ENCODE data around the gene TPSD1. TPM values are rescaled to one million over a fixed set of nuclear protein-coding genes. Genes with fewer than 3 reads are reported as not detected.

The TPSD1 gene
- total RNA-seq, 4 donors from 2014 or later, result 0.52 to 2.8 TPM; not detected in 2

DNA sequence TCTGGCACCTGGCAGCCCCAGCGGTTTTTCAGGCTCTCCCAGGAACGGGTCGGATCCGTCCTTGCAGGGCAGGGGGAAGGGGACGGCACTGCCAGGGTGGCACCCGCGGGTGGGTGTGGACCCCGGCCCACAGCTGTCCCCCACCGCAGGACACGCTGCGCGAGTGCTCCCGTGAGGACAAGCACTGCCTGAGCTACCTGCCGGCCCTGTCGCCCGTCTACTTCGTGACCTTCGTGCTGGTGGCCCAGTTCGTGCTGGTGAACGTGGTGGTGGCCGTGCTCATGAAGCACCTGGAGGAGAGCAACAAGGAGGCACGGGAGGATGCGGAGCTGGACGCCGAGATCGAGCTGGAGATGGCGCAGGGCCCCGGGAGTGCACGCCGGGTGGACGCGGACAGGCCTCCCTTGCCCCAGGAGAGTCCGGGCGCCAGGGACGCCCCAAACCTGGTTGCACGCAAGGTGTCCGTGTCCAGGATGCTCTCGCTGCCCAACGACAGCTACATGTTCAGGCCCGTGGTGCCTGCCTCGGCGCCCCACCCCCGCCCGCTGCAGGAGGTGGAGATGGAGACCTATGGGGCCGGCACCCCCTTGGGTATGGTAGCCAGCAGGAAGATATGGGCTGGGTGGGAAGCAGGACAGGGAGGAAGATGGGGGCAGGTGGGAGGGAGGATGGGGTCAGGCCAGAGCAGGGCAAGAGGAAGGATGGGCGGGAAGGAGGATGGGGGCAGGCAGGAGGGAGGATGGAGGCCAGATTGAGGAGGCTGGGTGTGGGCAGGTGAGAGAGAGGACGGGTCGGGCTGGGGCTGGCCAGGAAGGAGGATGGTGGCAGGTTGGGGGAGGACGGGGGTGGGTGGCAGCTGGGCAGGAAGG is 37.6 kb upstream of the TPSD1 start:
- TF ChIP-seq, protein P1, sequence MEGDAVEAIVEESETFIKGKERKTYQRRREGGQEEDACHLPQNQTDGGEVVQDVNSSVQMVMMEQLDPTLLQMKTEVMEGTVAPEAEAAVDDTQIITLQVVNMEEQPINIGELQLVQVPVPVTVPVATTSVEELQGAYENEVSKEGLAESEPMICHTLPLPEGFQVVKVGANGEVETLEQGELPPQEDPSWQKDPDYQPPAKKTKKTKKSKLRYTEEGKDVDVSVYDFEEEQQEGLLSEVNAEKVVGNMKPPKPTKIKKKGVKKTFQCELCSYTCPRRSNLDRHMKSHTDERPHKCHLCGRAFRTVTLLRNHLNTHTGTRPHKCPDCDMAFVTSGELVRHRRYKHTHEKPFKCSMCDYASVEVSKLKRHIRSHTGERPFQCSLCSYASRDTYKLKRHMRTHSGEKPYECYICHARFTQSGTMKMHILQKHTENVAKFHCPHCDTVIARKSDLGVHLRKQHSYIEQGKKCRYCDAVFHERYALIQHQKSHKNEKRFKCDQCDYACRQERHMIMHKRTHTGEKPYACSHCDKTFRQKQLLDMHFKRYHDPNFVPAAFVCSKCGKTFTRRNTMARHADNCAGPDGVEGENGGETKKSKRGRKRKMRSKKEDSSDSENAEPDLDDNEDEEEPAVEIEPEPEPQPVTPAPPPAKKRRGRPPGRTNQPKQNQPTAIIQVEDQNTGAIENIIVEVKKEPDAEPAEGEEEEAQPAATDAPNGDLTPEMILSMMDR (IDR thresholded peaks at IDR 0.05), result no peak
- no peak for TF ChIP-seq POLR2A (IDR thresholded peaks at IDR 0.05)
- H3K27ac ChIP-seq, result no peak overlapping the region
- no peaks in the 10 kb centered on the region for H3K4me1 ChIP-seq
- intact Hi-C loops (cut with DNase I; ENCODE audit: low total_unique reads), result no loop called here
- H3K36me3 ChIP-seq, result no peaks in the 10 kb centered on the region
- no peaks in the 10 kb centered on the region for H3K27me3 ChIP-seq
- no peak for DNase-seq
- H3K4me3 ChIP-seq, result no peak overlapping the region
- H3K9me3 ChIP-seq, result no peaks in the 10 kb centered on the region

DNA sequence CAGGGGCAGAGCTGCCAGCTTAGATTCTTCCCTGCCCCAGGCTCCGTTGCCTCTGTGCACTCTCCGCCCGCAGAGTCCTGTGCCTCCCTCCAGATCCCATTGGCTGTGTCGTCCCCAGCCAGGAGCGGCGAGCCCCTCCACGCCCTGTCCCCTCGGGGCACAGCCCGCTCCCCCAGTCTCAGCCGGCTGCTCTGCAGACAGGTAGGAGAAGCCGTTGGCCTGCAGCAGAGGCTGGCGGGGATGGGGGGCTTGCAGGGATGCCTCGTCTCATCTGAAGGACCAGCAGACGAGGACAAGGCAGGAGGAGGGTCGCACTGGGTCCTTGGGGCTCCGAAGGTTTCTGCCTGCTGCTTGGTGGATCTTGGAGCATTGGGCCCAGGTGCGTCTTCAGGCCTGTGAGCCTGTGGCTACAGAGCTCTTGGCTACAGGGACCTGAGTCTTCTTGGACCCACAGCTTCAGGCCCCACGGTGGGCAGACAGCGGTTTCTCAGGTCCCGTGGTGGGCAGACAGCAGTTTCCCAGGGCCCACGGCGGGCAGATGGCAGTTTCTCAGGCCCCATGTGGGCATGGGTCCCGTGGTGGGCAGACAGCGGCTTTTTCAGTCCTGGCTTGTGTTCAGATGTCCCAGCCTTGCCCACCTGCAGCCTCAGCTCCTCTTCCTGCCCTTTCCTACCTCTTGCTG is 36.8 kb upstream of the TPSD1 start:
- H3K27me3 ChIP-seq, result no peaks in the 10 kb centered on the region
- no peak overlapping the region for H3K27ac ChIP-seq
- H3K4me3 ChIP-seq, result no peak overlapping the region
- no peaks in the 10 kb centered on the region for H3K4me1 ChIP-seq
- no peaks in the 10 kb centered on the region for H3K9me3 ChIP-seq
- no peaks in the 10 kb centered on the region for H3K36me3 ChIP-seq
- no peak for TF ChIP-seq POLR2A (IDR thresholded peaks at IDR 0.05)
- TF ChIP-seq, protein P1 (IDR thresholded peaks at IDR 0.05), result no peak
- no peak for DNase-seq
- intact Hi-C loops (cut with DNase I; ENCODE audit: low total_unique reads), result no loop called here

DNA sequence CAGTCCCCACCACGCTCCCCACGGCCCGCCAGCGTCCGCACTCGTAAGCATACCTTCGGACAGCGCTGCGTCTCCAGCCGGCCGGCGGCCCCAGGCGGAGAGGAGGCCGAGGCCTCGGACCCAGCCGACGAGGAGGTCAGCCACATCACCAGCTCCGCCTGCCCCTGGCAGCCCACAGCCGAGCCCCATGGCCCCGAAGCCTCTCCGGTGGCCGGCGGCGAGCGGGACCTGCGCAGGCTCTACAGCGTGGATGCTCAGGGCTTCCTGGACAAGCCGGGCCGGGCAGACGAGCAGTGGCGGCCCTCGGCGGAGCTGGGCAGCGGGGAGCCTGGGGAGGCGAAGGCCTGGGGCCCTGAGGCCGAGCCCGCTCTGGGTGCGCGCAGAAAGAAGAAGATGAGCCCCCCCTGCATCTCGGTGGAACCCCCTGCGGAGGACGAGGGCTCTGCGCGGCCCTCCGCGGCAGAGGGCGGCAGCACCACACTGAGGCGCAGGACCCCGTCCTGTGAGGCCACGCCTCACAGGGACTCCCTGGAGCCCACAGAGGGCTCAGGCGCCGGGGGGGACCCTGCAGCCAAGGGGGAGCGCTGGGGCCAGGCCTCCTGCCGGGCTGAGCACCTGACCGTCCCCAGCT is 35.7 kb upstream of the TPSD1 start:
- intact Hi-C loops (cut with DNase I; ENCODE audit: low total_unique reads), result no loop called here
- H3K27me3 ChIP-seq, result no peaks in the 10 kb centered on the region

DNA sequence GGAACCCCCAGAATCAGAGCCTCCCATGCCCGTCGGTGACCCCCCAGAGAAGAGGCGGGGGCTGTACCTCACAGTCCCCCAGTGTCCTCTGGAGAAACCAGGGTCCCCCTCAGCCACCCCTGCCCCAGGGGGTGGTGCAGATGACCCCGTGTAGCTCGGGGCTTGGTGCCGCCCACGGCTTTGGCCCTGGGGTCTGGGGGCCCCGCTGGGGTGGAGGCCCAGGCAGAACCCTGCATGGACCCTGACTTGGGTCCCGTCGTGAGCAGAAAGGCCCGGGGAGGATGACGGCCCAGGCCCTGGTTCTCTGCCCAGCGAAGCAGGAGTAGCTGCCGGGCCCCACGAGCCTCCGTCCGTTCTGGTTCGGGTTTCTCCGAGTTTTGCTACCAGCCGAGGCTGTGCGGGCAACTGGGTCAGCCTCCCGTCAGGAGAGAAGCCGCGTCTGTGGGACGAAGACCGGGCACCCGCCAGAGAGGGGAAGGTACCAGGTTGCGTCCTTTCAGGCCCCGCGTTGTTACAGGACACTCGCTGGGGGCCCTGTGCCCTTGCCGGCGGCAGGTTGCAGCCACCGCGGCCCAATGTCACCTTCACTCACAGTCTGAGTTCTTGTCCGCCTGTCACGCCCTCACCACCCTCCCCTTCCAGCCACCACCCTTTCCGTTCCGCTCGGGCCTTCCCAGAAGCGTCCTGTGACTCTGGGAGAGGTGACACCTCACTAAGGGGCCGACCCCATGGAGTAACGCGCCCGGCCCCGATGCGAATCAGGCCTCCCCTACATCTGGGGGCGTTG is 34.8 kb upstream of the TPSD1 start:
- no peak for TF ChIP-seq POLR2A (IDR thresholded peaks at IDR 0.05)
- TF ChIP-seq, protein P1 (IDR thresholded peaks at IDR 0.05), result no peak
- Histone ChIP-seq H3K4me3 (no peak overlapping the region), H3K27me3 (no peaks in the 10 kb centered on the region), H3K4me1 (no peaks in the 10 kb centered on the region), H3K36me3 (no peaks in the 10 kb centered on the region), H3K27ac (no peak overlapping the region), H3K9me3 (no peaks in the 10 kb centered on the region)
- intact Hi-C loops (cut with DNase I; ENCODE audit: low total_unique reads), result no loop called here
- no peak for DNase-seq

More for the DNA sequence above, 35.7 kb upstream of the TPSD1 start:
- TF ChIP-seq, protein P1 (IDR thresholded peaks at IDR 0.05), result no peak
- no peak for TF ChIP-seq POLR2A (IDR thresholded peaks at IDR 0.05)
- no peak overlapping the region for H3K4me3 ChIP-seq
- H3K36me3 ChIP-seq, result no peaks in the 10 kb centered on the region
- no peaks in the 10 kb centered on the region for H3K9me3 ChIP-seq
- no peak overlapping the region for H3K27ac ChIP-seq
- DNase-seq, result no peak
- H3K4me1 ChIP-seq, result no peaks in the 10 kb centered on the region

All from uterus (tissue), 4 donors.